Measurements from ENCODE around the gene MAML2.

GRCh38 chr11:95933594-95933993 is 409.4 kb downstream of the MAML2 start:
- TF ChIP-seq CTCF (conservative IDR thresholded peaks at IDR 0.05; ENCODE audit: low read length) (no peak), EZH2phosphoT487 (IDR thresholded peaks at IDR 0.05; ENCODE audit: borderline replicate concordance, low read depth, low read length) (no peak)
